Liver (tissue), 9 donors: ENCODE data around the gene KCNQ1. TPM values are rescaled to one million over a fixed set of nuclear protein-coding genes. Genes with fewer than 3 reads are reported as not detected.

Experiments
- DNase-seq: peaks from one replicate; pipeline ENCODE4 v3.0.0-alpha.2; 2017; ENCODE audit warnings: low spot score
- H3K27ac ChIP-seq, 2 donors: one replicate each; pipeline ENCODE4 v1.7.0; 2013; ENCODE audit warnings: inconsistent platforms in 2 of 2, low read length in 2 of 2, control low read depth in 1 of 2, low read depth in 1 of 2, mild to moderate bottlenecking in 1 of 2
- H3K27me3 ChIP-seq, 4 donors: one replicate each; pipeline versions ENCODE4 v1.6.1 to v1.7.0; 2013; ENCODE audit warnings: low read length in 3 of 4, inconsistent platforms in 1 of 4, mild to moderate bottlenecking in 1 of 4, moderate library complexity in 1 of 4; ENCODE audit not compliant: control insufficient read depth in 4 of 4, insufficient read depth in 4 of 4
- H3K36me3 ChIP-seq, 4 donors: one replicate each; pipeline versions ENCODE4 v1.6.1 to v1.7.0; 2013; ENCODE audit warnings: low read length in 3 of 4, mild to moderate bottlenecking in 3 of 4, low read depth in 1 of 4, moderate library complexity in 1 of 4; ENCODE audit not compliant: control insufficient read depth in 4 of 4, insufficient read depth in 3 of 4
- H3K4me1 ChIP-seq, 4 donors: one replicate each; pipeline versions ENCODE4 v1.6.1 to v1.7.0; 2013; ENCODE audit warnings: low read length in 3 of 4, mild to moderate bottlenecking in 3 of 4, moderate library complexity in 1 of 4; ENCODE audit not compliant: control insufficient read depth in 4 of 4, insufficient read depth in 4 of 4
- H3K4me3 ChIP-seq, 3 donors: one replicate each; pipeline versions ENCODE4 v1.6.1 to v1.7.0; 2013; ENCODE audit warnings: low read length in 3 of 3, control low read depth in 1 of 3, low read depth in 1 of 3, mild to moderate bottlenecking in 1 of 3
- H3K9ac ChIP-seq, 2 donors: one replicate each; pipeline ENCODE4 v1.7.0; 2013; ENCODE audit warnings: low read length in 2 of 2, mild to moderate bottlenecking in 2 of 2, moderate library complexity in 2 of 2, control low read depth in 1 of 2, low read depth in 1 of 2
- H3K9me3 ChIP-seq, 4 donors: one replicate each; pipeline versions ENCODE4 v1.6.1 to v1.7.0; 2013; ENCODE audit warnings: low read length in 3 of 4; ENCODE audit not compliant: control insufficient read depth in 4 of 4
- EGR1 ChIP-seq, 2 donors: IDR thresholded peaks; 2 replicates each; pipeline ENCODE4 v1.6.1; 2016 to 2018; ENCODE audit warnings: antibody characterized with exemption in 2 of 2, low read depth in 2 of 2
- FOXA2 ChIP-seq: IDR thresholded peaks from 2 replicates; pipeline ENCODE4 v1.6.1; 2016; ENCODE audit warnings: antibody characterized with exemption
- GABPA ChIP-seq, 2 donors: IDR thresholded peaks in 1 of 2; conservative IDR thresholded peaks in 1 of 2; 2 replicates each; pipeline ENCODE4 v1.6.1; 2016; ENCODE audit warnings: antibody characterized with exemption in 2 of 2, mild to moderate bottlenecking in 1 of 2, moderate library complexity in 1 of 2
- HNF4A ChIP-seq, 2 donors: conservative IDR thresholded peaks; 2 replicates each; pipeline ENCODE4 v1.6.1; 2016; ENCODE audit warnings: antibody characterized with exemption in 2 of 2, mild to moderate bottlenecking in 2 of 2
- HNF4G ChIP-seq: IDR thresholded peaks from 2 replicates; pipeline ENCODE4 v1.6.1; 2016; ENCODE audit warnings: antibody characterized with exemption
- JUND ChIP-seq, 2 donors: IDR thresholded peaks; 2 replicates each; pipeline ENCODE4 v1.6.1; 2016; ENCODE audit warnings: antibody characterized with exemption in 2 of 2
- RAD21 ChIP-seq, 2 donors: IDR thresholded peaks; 2 replicates each; pipeline ENCODE4 v1.6.1; 2016; ENCODE audit warnings: antibody characterized with exemption in 2 of 2, mild to moderate bottlenecking in 2 of 2
- RXRA ChIP-seq, 2 donors: IDR thresholded peaks; 2 replicates each; pipeline ENCODE4 v1.6.1; 2017 to 2018; ENCODE audit warnings: antibody characterized with exemption in 2 of 2, mild to moderate bottlenecking in 1 of 2
- TAF1 ChIP-seq: conservative IDR thresholded peaks from 2 replicates; pipeline ENCODE4 v1.6.1; 2016; ENCODE audit warnings: antibody characterized with exemption, mild to moderate bottlenecking
- YY1 ChIP-seq: IDR thresholded peaks from 2 replicates; pipeline ENCODE4 v1.6.1; 2016; ENCODE audit warnings: antibody characterized with exemption, mild to moderate bottlenecking
- WGBS: extraction: QIAGEN DNeasy Blood & Tissue Kit; methylation state at CpG from one replicate; pipeline ENCODE4 v1.1.7; 2013; 5-methylcytosine and 5-hydroxymethylcytosine counted together
- polyA plus RNA-seq, 2 donors: library from polyadenylated mRNA; stranded (reverse) in 1 of 2; unstranded in 1 of 2; fragments of 200-250 nt in 1 of 2; fragments of >200 nt in 1 of 2; fragmentation: Nextera tagmentation in 1 of 2; extraction: Ambion mirVana in 1 of 2; gene quantifications; one replicate each; pipeline versions ENCODE4 v1.2.1 to v1.2.3, GENCODE V29; 2013 to 2015
- total RNA-seq, 2 donors: library from RNA; depleted of rRNA; stranded (reverse); fragments of >200 nt; gene quantifications; one replicate each; pipeline ENCODE4 v1.2.3, GENCODE V29; 2014
- TF ChIP-seq, protein P1 (sequence below): IDR thresholded peaks from 2 replicates; pipeline ENCODE4 v1.6.1; 2016; ENCODE audit warnings: antibody characterized with exemption
- TF ChIP-seq, protein P2 (sequence below): IDR thresholded peaks from 2 replicates; pipeline ENCODE4 v1.6.1; 2016; ENCODE audit warnings: antibody characterized with exemption
- TF ChIP-seq, protein P3 (sequence below): IDR thresholded peaks from 2 replicates; pipeline ENCODE4 v1.6.1; 2016; ENCODE audit warnings: antibody characterized with exemption
- TF ChIP-seq, protein P4 (sequence below): fragments of 150-350 bp; IDR thresholded peaks from 2 replicates; pipeline ENCODE4 v1.5.1; 2017; ENCODE audit warnings: improper control_type of control experiment, low read depth, low read length; ENCODE audit not compliant: missing input control
- donor health status: healthy.
- donor health status: healthy.
- donor health status: healthy.
- donor health status: healthy.
- donor health status: healthy.

Gene KCNQ1
- total and polyA plus RNA-seq, 4 donors, result 0.31 to 2.2 (median 1.5) TPM

DNA sequence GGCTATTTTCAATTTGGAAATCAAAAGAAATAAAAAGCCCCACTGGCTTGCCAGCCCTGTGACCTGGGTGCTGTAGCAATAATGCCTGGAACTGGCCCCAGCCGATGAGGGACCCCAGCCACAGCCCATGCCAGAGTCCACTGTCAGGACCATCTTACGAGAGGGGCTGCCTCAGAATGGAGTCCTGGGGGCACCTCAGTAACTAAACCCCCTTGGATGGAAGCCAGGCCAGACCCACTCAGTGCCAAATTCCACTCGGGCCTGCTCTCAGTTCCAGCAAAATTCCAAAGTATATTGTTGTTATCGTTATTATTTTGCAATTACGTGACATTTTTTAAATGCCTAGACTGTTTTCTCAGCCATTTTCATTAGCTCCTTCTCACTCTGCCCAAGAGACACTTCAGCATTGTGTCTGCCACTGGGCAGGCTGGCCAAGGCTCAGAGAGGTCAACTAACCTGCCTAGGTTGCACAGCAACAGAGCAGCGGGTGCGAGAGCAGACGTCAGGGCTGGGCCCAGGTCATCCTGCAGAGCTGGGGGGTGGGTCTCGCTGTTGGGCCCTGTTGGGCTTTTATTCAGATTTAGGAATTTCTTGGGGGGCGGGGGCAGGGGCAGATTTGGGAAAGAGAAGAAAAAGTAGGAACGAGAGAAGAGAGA is 421.2 kb downstream of the KCNQ1 start:
- DNase-seq, result no peak
- 85% methylated on average over 11 of the region's 11 CpGs for WGBS
- peaks cover 0 to 5% (median 3%) of the 10 kb centered on the region in 4 donors for H3K27me3 ChIP-seq

DNA sequence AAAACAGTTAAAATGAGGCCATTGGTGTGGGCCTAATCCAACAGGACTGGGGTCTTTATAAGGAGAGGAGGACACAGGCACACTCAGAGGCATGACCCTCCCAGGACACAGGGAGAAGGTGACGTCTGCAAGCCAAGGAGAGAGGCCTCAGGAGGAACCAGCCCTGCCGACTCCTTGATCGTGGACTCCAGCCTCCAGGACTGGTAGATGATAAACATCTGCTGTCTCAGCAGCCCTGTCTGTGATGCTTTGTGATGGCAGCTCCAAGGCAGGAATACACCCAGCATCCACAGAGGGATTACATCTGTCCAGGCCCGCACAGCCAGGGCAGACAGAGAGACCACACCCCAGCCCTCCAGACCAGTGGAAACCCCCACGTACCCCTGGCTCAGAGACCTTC is 422.3 kb downstream of the KCNQ1 start:
- no peak for DNase-seq
- Histone ChIP-seq H3K4me1 (peaks cover 0 to 7% (median 1%) of the 10 kb centered on the region in 4 donors), H3K27ac (no peak overlapping the region), H3K4me3 (no peak overlapping the region), H3K36me3 (no peaks in the 10 kb centered on the region), H3K9me3 (peaks cover 0 to 6% (median under 1%) of the 10 kb centered on the region in 4 donors), H3K9ac (no peak overlapping the region), H3K27me3 (peaks cover 0 to 5% (median 3%) of the 10 kb centered on the region in 4 donors)
- 87% methylated on average over 5 of the region's 5 CpGs for WGBS
- TF ChIP-seq HNF4A (conservative IDR thresholded peaks at IDR 0.05) (no peak), YY1 (no peak), EGR1 (IDR thresholded peaks at IDR 0.05; ENCODE audit: low read depth in 2 of 2) (no peak), JUND (IDR thresholded peaks at IDR 0.05) (no peak), FOXA2 (no peak), TAF1 (no peak), RAD21 (IDR thresholded peaks at IDR 0.05) (no peak), GABPA (IDR thresholded peaks at IDR 0.05 in 1 of 2, conservative IDR thresholded peaks at IDR 0.05 in 1 of 2) (no peak), RXRA (IDR thresholded peaks at IDR 0.05) (no peak)
- TF ChIP-seq, protein P1, sequence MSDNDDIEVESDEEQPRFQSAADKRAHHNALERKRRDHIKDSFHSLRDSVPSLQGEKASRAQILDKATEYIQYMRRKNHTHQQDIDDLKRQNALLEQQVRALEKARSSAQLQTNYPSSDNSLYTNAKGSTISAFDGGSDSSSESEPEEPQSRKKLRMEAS, result no peak
- TF ChIP-seq, protein P2, sequence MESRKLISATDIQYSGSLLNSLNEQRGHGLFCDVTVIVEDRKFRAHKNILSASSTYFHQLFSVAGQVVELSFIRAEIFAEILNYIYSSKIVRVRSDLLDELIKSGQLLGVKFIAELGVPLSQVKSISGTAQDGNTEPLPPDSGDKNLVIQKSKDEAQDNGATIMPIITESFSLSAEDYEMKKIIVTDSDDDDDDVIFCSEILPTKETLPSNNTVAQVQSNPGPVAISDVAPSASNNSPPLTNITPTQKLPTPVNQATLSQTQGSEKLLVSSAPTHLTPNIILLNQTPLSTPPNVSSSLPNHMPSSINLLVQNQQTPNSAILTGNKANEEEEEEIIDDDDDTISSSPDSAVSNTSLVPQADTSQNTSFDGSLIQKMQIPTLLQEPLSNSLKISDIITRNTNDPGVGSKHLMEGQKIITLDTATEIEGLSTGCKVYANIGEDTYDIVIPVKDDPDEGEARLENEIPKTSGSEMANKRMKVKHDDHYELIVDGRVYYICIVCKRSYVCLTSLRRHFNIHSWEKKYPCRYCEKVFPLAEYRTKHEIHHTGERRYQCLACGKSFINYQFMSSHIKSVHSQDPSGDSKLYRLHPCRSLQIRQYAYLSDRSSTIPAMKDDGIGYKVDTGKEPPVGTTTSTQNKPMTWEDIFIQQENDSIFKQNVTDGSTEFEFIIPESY, result no peak
- TF ChIP-seq, protein P3, sequence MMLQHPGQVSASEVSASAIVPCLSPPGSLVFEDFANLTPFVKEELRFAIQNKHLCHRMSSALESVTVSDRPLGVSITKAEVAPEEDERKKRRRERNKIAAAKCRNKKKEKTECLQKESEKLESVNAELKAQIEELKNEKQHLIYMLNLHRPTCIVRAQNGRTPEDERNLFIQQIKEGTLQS, result no peak
- TF ChIP-seq, protein P4, sequence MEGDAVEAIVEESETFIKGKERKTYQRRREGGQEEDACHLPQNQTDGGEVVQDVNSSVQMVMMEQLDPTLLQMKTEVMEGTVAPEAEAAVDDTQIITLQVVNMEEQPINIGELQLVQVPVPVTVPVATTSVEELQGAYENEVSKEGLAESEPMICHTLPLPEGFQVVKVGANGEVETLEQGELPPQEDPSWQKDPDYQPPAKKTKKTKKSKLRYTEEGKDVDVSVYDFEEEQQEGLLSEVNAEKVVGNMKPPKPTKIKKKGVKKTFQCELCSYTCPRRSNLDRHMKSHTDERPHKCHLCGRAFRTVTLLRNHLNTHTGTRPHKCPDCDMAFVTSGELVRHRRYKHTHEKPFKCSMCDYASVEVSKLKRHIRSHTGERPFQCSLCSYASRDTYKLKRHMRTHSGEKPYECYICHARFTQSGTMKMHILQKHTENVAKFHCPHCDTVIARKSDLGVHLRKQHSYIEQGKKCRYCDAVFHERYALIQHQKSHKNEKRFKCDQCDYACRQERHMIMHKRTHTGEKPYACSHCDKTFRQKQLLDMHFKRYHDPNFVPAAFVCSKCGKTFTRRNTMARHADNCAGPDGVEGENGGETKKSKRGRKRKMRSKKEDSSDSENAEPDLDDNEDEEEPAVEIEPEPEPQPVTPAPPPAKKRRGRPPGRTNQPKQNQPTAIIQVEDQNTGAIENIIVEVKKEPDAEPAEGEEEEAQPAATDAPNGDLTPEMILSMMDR, result no peak

More for the DNA sequence above, 421.2 kb downstream of the KCNQ1 start:
- Histone ChIP-seq H3K9ac (no peak overlapping the region), H3K27ac (no peak overlapping the region), H3K36me3 (no peaks in the 10 kb centered on the region), H3K4me1 (peaks cover 0 to 7% (median 1%) of the 10 kb centered on the region in 4 donors), H3K4me3 (no peak overlapping the region), H3K9me3 (peaks cover 0 to 6% (median under 1%) of the 10 kb centered on the region in 4 donors)
- TF ChIP-seq, protein P1, result no peak
- TF ChIP-seq RAD21 (IDR thresholded peaks at IDR 0.05) (no peak), HNF4G (no peak), JUND (IDR thresholded peaks at IDR 0.05) (no peak)
- TF ChIP-seq, protein P3, result no peak
